Measurements from ENCODE around the gene LIPI.
"Not testable (repeated sequence)": the region's sequence is repeated elsewhere in the genome, so short reads cannot be mapped to it uniquely, and the experiment has no call there.

LIPI gene

DNA sequence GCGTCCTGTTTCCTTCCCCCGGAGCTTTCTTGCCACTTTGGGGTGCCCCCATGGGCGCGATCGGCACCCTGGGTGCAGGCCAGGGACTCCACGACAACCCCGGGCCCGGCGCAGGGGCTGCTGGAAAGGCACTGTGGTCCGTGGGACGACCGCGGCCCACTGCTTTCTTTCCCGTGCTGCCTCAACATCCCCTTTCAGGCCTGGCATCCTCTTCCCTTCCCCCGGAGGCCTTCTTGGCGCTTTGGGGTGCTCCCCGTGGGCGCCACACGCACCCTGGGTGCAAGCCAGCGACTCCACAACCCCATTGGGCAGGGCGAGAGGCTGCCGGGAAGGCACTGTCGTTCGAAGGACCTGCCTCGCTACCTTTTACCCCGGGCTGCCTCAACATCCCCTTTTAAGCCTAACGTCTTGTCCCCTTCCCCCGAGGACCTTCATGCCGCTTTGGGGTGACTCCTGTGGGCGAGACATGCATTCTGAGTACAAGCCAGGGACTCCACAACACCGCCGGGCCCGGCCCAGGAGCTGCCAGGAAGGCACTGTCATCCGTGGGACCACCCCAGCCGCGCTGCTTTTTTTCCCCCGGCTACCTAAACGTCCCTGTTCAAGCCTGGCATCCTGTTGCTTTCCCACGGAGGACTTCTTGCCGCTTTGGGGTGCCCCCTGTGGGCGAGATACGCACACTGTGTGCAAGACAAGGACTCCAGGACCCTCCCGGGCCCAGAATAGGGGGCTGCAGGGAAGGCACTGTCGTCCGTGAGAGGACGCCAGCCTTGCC lies 137.8 kb downstream of the LIPI start:
- FAIRE-seq = no peak

DNA sequence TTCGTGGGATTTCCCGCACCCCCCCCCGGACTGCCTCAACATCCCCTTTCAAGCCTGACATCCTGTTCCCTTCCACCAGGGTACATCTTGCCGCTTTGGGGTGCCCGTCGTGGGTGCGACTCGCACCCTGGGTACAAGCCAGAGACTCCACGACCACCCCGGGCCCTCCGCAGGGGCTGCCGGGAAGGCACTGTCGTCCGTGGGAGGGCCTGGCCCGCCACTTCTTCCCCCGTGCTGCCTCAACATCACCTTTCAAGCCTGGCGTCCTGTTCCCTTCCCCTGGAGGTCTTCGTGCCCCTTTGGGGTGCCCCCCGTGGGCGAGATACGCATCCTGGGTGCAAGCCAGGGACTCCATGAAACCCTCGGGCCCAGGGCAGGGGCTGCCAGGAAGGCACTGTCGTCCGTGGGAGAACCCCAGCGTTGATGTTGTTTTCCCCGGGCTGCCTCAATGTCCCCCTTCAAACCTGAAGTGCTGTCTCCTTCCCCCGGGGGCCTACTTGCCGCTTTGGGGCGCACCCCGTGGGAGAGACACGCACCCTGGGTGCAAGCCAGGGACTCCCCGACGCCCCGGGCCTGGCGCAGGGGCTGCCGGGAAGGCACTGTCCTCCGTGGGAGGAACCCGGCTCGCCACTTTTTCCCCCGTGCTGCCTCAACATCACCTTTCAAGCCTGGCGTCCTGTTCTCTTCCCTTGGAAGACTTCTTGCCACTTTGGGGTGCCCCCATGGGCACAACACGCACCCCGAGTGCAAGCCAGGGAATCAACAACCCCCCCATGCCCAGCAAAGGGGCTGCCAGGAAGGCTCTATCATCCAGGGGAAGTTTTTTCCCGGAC lies 138.6 kb downstream of the LIPI start:
- FAIRE-seq = no peak

DNA sequence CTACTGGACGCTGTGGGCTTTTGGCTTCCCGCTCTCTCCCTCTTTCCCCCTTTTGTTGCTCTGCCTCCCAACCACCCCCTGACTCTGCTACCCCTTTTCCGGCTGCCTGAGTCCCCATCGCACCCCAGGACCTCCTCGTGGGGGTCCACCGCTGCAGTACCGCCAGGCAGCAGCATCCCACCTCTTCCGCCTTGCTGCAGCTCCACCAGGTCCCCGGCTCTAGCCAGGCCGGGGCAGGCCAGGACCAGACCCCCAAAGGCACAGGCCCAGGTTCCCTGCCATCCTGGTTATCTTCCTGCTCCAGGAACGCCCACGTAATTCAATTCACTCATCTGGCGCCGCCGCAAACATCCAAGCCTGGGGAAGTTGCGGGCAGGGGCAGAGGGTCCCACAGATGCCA lies 139.8 kb downstream of the LIPI start:
- FAIRE-seq = no peak

DNA sequence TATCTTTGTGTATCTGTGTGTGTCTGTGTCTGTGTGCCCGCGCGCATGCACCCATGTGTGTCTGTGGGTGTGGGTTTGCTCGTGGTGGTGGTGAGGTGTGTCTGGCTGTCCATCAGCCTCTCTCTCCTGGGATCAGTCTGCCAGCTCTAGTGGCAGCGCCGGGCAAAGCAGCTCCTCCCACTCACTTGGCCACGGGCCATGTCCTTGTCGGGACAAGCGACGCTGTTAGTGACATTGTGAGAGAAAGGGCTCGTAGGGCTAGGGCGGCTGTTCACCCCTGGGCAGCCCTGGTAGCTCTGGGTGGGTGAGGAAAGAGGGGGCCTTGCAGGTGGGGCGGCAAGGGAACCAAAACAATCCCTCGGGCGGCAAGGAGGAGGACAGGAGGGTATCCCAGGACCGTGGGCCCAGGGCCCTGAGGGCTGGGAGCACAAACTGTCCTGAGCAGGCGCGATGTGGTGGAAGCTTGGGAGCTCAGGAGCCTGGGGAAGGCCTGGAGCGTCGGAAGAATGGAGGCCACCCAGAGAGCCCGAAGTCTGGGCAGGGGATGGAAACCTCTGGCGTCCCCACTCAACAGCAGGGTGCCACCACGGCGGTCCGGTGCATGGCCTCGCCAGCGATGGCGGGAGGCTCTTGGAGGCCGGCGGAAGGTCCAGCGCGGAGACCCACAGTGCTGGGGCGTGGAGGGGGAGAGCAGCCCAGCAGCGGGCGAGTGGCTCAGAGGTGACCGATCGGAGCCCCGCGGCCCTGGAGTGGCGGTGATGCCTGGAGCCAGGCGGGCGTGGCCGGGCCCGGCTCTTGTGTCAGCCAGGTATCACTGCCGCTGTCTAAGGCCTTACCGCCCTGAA lies 140.5 kb downstream of the LIPI start:
- no peak for FAIRE-seq

DNA sequence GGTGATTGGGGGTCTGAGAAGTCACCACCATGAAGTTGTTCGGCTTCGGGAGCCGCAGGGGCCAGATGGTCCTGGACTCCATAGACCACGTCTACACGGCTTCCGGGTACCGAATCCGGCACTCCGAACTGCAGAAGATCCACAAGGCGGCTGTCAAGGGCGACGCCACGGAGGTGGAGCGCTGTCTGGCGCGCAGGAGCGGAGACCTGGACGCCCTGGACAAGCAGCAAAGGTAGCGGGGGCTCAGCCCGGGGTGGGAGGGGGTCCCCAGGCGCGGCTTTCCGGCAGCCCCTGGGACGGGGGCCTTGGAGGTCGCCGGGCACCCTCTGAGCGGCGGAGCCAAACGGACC lies 146.5 kb downstream of the LIPI start:
- FAIRE-seq = no peak

DNA sequence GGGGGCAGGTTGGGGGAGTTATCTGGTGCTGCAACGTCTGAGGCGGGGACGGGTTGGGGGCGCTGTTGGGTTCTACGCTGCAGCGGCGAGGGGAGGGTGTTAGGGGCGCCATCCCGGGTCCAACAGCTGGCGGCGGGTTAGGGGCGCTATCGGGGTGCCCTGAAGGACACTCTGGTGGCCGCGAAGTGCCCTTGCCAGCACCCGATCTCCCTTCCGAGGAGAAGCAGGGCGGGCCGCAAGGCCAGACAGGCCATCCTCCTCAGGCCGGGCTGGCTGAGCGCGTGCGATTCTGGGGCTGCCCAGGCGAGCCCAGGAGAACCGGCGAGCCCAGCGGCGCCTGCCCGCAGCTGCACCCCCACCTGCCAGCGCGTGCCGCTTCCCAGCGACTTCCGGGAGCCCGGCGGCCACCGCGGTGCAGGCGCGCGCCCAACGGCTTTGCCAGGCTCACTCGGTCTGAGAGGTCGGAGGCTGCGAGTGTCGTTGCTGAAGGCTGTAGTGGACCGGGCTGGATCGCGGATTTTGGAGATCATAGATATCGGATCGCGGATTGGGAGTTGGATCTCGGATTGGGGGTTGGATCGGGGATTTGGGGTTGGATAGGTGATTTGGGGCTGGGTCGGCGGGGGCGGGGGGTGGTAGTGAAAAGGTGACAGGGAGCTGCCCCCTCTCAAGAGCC lies 147.0 kb downstream of the LIPI start:
- not testable (repeated sequence) for FAIRE-seq

DNA sequence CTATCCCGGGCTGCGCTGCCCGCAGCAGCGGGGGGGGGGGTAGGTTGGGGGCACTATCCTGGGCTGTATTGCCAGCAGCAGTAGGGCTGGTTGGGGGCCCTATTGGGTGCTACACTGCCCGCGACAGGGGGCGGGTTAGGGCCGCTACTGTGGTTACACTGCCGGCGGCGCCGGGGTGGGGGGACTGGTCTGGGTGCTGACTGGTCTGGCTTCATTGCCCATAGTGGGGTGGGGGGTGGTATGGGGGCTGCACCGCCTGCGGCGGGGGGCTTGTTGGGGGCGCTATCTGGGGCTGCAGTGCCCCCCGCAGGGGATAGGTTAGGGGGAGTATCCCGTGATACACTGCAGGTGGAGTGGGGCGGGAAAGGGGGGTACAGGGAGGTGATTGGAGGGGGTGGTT lies 148.1 kb downstream of the LIPI start:
- not testable (repeated sequence) for FAIRE-seq

DNA sequence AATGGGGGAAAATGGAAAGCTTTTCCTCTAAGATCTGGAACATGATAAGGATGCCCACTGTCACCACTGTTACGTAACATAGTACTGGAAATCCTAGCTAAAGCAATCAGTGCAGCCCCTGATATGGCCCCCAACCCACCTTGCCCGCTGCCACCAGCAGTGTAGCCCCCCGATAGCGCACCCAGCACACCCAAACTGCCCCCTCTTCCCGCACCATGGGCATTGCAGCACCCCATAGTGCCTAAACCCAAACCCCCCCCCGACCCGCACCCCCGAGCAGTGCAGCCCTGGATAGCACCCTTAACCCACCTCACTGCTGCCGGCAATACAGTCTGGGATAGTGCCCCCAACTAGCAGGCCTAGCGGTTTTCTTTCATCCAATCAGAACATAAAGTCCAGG lies 148.9 kb downstream of the LIPI start:
- not testable (repeated sequence) for FAIRE-seq

DNA sequence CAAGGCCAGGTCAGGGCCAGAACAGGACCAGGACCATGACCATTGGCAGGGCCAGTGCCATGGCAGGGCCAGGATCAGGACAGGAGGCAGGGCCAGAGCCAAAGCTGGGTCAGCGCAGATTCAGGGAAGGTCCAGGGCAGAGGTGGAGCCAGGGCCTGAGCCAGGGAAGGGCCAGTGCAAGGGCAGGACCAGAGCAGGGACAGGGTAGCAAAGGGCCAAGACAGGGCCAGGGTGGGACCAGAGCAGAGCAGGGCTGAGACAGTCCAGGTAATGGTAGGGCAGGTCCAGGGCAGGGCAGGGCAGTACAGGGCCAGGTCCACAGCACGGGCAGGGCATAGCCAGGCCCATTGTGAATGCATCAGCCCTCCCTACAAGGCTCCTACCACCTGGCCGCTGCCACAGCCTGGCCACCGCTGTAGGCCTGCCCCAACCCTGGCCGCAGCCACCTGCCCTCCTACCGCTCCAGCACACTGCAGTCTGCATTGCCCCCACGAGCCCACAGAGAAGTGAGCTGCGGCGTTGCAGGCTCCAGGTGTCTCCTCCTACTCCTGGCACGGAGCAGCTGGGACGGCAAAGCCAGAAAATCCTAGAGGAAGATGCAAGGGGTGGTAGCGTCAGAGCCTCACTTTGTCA lies 151.6 kb downstream of the LIPI start:
- not testable (repeated sequence) for FAIRE-seq
